ENCODE data around the gene ZNF565. TPM values are rescaled to one million over a fixed set of nuclear protein-coding genes. Genes with fewer than 3 reads are reported as not detected.
A peak's percentile ranks its signal among the peaks of the same experiment; 100 is the strongest.

Gene ZNF565
- total and polyA plus RNA-seq, 10 of the 15 experiments (the other 5 are each of a cell fraction or from before 2014, with no cell fraction given) = 0.72 to 2.2 (median 1.8) TPM

- TF ChIP-seq NKRF (conservative IDR thresholded peaks at IDR 0.05) (peak; percentile 51; the same call in 1 of the 2 replicates), BCL3 (IDR thresholded peaks at IDR 0.05; ENCODE audit: borderline replicate concordance, insufficient read depth, low read depth, low read length, poor library complexity, severe bottlenecking) (peak; percentile 57), LARP7 (IDR thresholded peaks at IDR 0.05) (peak; percentile 65; the same call in 1 of the 2 replicates), ZNF207 (IDR thresholded peaks at IDR 0.05; ENCODE audit: borderline replicate concordance) (peak; percentile 80; the same call in 1 of the 2 replicates), RELA (IDR thresholded peaks at IDR 0.05; ENCODE audit: borderline replicate concordance, partially characterized antibody) (peak; percentile 66), RBBP5 (conservative IDR thresholded peaks at IDR 0.05) (no peak), ATF7 (IDR thresholded peaks at IDR 0.05; ENCODE audit: low read depth) (0 out of 2 replicates have a peak, but pooled peaks have one; percentile 21), POLR2AphosphoS2 (IDR thresholded peaks at IDR 0.05; ENCODE audit: low read depth, low read length) (peak; percentile 60; the same call in 1 of the 2 replicates), ATF2 (IDR thresholded peaks at IDR 0.05; ENCODE audit: low read length) (no peak), CBFB (IDR thresholded peaks at IDR 0.05; ENCODE audit: low read depth) (peak; percentile 62; the same call in 1 of the 2 replicates), CHD4 (IDR thresholded peaks at IDR 0.05) (no peak; the same call in 1 of the 2 replicates), ZBED1 (IDR thresholded peaks at IDR 0.05; ENCODE audit: borderline replicate concordance) (peak; percentile 99; the same call in 1 of the 2 replicates), NBN (IDR thresholded peaks at IDR 0.05) (no peak; the same call in none of the 2 replicates), BHLHE40 (IDR thresholded peaks at IDR 0.05; ENCODE audit: borderline replicate concordance in 1 of 2, low read depth in 2 of 2, low read length in 1 of 2) (peak; percentile 58 to 83; a peak in 3 of 4 replicates), BACH1 (IDR thresholded peaks at IDR 0.05; ENCODE audit: borderline replicate concordance) (peak; percentile 85; the same call in 1 of the 2 replicates), CHD1 (IDR thresholded peaks at IDR 0.05; ENCODE audit: low read depth, low read length) (no peak), SUZ12 (IDR thresholded peaks at IDR 0.05; ENCODE audit: unreplicated experiment) (no peak), IRF5 (IDR thresholded peaks at IDR 0.05; ENCODE audit: borderline replicate concordance) (no peak), MAX (IDR thresholded peaks at IDR 0.05; ENCODE audit: low read depth, low read length) (peak; percentile 73; the same call in 1 of the 2 replicates), HCFC1 (IDR thresholded peaks at IDR 0.05; ENCODE audit: low read length) (peak; percentile 59), SPI1 (IDR thresholded peaks at IDR 0.05; ENCODE audit: borderline replicate concordance, insufficient read depth, low read depth, low read length) (no peak)
Measured at GRCh38 chr19:36139473-36140303, 74.8 kb downstream of the ZNF565 start, which contains the start of gene CAPNS1 (continued).
